8988T (cell line): ENCODE results near the gene SBF2.
"Not testable (repeated sequence)": the region's sequence is repeated elsewhere in the genome, so short reads cannot be mapped to it uniquely, and the experiment has no call there.

Experiments
- DNase-seq: peaks from one replicate; pipeline ENCODE4 v3.0.0; 2011

Gene SBF2

DNA sequence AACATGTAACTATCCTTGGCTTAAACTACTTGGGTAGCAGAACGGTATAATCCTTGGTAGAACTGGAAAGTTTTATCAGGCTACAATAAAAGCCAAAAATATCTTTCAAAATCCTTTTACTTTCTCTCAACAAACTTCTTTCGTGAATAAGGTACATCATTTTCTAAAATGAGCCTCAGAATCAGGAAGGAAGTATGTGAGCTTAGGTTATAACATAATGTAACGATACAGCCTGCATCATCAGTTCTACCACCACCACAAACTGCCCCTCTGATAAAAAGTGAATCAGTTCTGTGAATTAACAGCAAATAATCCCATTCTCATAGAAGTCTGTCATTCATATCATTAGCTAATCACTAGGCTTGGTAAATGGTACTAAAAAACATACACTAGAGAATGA is 244.3 kb downstream of the SBF2 start:
- no peak for DNase-seq

DNA sequence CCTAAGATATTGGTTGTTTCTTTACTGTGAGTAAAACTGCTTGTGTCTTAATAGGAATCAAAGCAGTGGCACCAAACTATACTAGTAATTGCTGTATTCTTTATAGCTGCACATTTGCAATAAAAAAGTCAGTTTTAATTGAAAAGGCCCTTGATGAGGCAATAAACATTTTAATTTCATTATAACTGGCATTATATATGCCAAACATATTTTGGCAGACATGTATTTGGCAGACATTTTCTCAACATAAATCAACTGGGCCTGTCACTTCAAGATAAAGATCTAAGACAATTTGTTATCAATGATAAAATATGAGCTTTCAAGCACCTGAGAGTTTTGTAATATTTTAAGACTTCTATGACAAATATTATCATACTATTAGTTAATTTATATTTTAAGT is 245.7 kb downstream of the SBF2 start:
- DNase-seq: no peak

DNA sequence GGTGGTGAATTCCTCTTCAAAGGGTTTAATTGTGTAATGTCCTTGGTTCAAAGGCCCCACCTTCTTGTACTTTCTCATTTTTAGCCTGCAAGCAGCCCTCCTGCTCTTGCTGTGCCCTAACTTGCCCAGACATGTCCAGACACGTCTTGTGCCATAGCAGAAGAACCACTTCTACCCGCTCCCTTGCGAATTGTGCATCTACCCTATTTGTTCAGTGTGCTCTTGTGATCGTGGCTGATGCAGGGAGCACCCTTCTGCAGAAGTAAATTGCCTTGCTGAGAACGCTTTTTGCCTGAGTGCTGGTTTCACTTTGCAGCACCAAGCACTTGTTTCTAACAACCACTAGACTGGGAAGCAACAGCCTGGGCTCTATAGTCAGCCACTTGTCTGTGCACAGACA is 249.4 kb downstream of the SBF2 start:
- no peak for DNase-seq

DNA sequence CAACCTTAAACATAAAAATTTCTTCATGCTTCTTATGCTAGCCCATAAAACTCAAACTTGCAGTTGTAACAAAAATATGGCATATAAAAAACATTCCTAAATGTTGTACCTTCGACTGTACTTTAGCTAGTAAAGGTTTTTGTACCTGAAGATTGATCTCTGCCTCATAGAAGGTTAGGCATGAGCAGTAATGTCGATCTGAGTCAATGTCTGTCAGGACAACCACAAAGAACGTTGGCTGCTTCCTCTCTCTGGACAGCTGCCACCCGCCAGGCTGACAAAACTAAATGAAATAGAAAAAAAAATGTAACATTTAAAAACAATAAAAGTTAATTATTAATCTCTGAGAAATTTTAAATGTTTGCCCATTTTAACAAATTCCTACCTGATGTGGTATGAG is 251.3 kb downstream of the SBF2 start:
- DNase-seq: no peak

DNA sequence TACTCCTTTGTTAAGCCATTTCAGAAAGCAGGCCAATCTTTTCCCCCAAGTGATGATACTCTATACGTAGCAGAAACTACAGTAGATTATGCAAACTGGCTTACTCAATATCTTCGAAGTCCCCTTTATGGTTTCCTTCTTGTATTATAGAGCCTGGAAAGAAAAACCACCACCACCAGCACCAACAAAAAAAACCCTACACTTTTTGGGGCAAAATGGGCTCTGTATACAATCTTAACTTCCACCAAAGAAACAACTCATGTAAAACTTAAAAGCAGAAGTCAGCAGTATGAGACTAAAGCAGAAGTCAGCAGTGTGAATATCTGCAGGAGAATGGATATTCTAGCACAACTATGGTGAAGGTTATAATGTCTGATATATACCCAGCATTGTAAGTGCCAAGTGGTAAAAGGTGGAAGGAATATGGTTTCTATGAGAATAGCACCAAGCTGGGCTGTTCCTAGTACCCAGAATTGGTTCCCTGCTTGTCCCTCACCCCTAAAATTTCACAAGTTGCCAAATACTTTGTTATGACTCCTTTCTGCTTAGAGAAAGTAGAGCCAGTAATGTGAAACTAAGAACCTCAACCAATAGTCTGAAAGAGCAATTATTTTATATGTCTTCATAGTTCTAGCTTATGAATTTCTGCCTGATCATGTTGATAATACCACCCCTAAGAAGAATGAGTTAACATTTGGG is 252.1 kb downstream of the SBF2 start:
- no peak for DNase-seq

DNA sequence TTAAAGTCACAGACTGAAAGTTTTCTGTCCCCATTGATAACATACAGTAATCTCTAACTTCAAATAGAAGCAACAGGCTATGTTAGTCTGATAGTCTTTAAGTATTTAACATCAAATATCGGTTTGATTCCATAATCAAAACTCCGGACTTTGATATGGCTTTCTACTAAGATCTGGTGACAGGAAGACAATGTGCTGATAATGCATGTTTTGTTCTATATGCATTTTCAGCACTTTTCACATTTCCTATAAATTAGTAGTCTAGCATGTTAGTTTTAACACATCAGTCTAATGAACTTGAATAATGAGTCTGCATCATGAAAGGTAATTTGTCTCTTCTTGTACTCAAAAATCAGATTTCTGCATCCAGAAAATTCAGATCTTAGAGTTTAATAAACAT is 252.7 kb downstream of the SBF2 start:
- no peak for DNase-seq

DNA sequence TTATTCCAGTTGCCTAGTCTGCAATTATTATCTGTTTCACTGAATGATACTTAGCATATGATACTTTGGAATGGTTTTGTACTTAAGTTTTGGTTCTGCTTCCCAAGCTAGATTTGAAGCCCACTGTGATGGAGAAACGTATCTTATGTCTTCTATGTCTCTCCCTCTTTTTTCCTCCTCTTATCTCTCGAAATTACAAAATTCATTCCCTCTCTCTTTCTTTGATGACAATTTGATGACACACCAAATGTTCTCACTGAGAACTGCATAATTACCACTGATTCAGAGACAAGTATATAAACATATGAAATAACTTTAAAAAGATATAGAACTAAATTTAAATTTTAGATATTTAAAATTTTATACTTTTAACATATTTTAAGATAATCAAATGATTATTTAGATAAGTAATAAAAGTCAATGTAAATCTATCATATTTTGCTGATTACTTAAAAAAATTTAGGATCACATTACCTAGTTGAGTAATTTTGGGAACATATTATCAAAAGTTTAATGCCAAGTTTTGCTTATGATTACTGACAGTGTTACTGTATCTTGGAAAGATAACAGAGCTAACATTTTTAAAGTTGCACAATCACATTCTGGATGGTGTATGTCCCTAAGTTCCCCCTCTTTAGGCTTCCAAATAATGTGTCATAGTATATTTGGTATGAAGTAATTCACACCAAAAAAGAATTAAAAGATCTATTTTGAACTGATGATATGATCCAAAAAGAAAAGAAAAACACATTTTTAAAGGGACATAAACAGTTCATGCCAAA is 255.3 kb downstream of the SBF2 start:
- DNase-seq: no peak

DNA sequence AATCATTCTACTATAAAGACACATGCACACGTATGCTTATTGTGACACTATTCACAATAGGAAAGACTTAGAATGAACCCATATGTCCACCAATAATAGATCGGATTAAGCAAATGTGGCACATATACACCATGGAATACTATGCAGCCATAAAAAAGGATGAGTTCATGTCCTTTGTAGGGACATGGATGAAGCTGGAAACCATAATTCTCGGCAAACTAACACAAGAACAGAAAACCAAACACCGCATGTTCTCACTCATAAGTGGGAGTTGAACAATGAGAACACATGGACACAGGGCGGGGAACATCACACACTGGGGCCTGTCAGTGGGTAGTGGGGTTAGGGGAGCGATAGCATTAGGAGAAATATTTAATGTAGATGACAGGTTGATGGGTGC is 258.1 kb downstream of the SBF2 start:
- DNase-seq: not testable (repeated sequence)

DNA sequence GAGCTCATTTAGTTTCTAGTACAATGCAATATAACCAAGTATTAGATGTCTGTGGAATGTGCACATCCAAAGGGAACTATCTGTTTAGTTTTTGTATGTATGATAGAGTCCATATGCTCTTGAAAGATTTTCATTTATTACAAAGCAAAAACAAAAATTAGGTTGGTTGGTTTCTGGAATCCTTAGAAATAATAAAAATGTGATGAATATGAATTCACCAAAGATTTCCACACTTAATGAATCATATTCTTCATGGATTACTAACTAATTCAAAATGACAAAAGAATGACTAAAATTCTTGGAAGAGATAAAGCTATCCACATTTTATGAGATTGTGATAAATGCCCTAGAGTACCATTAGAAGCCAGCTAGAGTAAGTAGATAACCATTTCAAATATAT is 261.1 kb downstream of the SBF2 start:
- DNase-seq: no peak

DNA sequence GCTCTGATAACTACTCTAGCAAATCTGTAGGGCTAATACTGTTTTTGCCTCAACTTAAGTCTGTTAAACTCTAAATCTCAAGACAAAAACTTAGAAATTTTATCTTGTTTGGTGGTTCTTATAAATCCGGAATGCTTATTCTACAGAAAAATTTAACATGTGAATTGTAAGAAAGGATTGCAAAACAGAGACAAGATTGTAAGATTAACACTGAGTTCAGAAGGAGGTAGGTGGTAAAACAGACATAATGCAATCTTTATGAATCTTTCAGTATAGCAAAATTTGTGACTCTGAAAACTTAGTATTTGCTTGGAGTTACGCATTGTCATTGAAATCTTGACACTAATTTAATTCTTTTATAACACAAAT is 263.9 kb downstream of the SBF2 start:
- DNase-seq: no peak

DNA sequence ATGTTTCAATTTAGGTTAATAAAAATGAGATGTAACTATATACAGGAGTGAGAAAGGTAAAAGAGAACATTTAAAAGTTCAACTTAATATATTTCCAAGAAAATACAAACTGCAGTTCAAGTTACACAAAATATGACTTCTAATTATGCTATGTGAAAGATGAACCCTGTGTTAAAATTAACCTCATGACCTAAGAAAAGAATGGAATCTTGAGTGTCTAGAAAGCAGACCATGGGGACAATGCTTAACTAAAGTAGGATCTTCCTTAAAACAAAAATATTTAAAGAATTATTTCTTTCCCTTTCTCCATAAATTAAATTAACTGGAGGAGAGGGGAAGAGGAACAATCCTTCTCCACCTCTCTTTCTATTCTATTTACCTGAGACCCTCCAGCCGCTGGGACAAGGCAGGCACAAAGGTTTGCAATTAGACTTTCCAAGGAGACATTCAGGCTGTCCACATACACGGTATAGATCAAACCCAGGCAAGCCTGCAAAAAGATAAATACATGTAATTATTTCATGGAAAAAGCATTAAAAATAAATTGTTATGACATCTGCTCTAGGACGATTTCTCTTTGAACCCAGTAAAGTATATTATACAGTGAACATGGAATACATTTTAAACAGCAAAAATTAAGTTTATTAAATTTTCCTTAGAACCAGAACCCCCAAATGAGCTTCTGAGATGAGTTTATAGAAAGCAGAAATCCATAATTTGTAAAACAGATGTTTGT is 264.5 kb downstream of the SBF2 start:
- no peak for DNase-seq

DNA sequence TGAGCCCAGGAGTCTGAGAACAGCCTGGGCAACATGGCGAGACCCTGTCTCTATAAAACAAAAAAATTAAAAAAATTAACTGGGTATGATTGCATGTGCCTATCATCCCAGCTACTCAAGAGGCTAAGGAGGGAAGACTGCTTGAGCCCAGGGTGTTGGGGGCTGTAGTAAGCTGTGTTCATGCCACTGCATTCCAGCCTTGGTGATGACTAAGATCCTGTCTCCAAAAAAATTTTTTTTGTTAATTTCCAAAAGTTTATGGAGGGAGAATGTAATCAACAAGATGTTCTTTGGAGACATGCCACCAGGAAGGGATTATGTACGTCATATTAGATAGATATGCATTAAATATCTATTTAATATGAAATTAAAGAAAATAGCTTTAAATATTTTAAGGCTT is 267.5 kb downstream of the SBF2 start:
- no peak for DNase-seq

DNA sequence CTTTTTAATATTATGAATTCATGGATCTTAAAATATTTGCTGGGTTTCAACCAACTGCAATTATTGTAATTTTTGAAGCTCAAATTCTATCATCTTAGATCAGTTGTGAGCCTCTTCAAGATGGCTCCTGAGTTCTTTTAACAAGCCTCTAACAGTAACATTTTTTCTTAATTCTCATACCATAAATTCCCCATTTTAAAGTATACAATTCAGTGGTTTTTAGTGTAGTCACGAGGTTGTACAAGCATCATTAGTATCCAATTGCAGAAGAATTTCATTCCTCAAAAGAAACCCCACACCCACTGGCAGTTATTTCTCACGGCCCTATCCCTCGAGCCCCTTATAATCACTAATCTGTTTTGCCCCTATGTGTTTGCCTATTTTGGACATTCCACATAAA is 270.8 kb downstream of the SBF2 start:
- DNase-seq: no peak

DNA sequence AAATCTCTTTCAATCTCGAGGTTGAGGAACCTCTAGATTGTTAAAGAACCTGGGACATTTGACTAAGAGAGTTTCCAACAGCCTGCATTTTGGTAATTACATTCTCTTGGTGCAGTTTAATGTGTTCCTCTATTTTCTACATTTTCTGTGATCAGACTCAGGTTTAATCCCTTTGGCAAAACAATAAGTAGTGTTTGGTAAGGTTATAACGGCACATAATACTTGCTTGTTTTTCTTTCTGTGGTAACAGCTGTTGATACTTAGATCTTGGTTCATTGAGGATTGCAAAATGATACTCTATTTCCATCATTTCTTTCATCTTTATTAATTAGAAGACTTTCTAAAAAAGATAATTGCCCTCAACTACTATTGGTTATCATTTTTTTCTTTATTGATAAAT is 271.3 kb downstream of the SBF2 start:
- no peak for DNase-seq

DNA sequence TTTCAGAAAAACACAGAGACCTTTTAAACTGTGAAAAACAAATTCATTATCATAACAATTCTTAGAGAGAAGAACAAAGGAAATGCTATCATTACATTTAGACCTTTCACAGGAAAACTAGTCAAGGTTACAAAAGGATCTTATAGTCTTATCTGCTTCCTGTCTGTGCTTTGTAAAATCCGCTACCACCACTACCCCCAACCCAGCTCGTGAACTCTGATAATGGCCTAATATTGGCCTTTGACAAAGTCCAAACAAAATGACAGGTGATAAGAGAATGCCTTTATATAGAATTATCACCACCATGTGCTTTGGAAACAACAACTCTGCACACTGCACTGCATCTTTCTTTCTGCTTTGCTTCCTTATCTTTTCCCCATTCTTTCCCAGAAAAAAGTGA is 272.5 kb downstream of the SBF2 start:
- no peak for DNase-seq

DNA sequence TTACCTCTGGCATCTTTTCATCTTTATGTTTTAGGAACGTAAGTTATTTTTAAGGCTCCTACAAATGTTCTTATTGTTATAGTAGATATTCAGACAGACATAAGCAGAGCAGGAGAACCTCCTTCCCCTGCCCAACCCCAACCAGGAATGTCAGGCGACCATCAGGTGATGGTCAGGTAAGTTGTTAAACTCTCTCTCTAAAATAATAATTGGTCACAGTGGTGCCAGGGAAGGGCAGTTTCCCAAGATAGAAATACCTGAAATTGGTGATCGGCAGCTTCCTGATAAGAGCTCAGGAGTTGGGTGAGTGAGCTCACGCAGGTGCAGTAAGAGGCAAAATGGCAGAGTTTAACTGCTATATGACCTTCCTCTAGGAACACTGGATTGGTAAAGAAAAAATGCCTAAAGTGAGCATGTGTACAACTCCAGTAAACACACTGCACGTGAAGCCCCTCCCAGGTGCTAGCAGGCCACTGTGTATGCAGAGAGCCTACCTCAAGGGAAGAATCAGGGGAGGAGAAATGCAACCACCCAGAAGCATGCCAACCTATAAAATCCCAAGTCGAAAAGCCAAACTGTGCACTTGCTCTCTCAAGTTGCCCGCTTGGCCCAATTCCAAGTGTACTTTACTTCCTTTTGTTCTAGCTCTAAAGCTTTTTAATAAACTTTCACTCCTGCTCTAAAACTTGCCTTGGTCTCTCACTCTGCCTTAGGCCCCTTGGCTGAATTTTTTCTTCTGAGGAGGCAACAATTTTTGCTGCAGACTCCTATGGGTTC is 273.9 kb downstream of the SBF2 start:
- DNase-seq: no peak

DNA sequence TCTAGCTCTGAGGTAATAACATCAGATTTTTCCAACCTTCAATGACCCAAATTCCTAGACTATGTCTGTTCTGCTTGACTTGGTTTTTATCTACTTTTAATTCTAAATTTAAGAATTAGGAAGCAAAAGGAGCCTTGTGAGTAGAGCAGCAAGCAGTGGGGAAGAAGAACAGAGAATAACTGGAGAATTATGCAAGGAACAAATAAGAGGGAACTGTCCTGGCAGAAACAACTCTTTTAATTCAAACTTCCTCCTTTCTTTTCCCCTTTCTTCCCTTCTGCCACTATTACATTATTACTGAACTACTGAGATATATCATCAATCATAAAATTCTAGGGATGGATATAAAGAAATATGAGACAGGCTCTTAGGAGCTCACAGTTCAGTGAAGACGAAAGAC is 276.1 kb downstream of the SBF2 start:
- no peak for DNase-seq

DNA sequence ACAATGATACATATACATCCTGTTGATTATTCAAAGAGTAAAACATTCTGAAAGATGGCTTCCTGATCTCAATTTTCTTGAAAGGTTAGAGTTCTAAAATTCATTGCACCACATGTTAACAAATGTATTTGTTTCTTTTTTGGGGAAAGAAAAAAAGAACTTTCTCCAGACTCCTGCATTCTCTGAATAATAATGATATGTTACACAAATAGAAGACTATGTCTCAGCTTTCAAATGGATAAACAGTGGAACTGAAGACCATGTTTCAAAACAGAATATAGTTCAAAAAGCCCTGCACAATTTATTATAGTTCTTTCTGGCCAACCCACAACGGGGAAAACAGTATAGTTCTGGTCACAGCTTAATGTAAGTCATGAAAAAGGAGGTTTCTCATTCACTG is 277.0 kb downstream of the SBF2 start:
- DNase-seq: no peak

DNA sequence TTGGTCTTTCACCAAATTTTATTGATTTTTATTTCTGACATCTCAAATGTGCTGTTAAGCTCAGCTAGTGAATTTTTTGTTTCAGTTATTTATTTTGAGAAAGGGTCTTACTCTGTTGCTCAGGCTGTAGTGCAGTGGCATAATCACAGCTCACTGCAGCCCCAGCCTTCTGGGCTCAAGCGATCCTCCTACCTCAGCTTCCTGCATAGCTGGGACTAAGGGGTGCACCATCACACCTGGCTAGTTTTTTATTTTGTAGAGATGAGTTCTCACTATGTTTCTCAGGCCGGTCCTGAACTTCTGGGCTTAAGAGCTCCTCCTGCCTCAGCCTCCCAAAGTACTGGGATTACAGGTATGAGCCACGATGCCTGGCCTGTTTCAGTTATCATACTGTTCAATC is 282.0 kb downstream of the SBF2 start:
- DNase-seq: no peak

DNA sequence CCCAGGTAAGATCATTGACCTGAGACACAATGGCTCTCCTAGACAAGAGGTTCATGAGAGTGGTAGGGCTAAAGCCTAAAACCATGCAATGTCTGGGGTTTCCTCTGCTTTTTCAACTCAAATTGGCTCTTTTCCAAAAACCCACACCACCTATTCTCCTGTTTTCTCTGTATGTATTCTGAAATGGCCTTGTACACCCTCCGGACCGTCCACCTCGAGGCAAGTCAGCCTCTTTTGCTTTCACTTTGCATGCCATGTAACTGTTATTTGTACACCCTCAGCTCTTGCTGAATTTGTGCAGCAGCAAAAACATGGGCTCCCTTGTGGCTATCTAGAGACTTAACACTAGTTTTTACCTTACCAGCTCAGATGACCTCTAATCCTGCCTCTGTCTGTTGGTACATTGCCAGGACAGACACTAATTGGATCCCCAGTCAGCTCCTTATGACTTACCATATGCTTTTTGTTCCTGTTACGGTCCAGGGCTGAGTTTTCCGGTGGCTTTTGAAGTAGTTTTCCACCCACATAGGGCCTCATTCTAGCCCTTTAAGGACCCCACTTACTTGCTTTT is 288.0 kb downstream of the SBF2 start:
- DNase-seq: no peak

DNA sequence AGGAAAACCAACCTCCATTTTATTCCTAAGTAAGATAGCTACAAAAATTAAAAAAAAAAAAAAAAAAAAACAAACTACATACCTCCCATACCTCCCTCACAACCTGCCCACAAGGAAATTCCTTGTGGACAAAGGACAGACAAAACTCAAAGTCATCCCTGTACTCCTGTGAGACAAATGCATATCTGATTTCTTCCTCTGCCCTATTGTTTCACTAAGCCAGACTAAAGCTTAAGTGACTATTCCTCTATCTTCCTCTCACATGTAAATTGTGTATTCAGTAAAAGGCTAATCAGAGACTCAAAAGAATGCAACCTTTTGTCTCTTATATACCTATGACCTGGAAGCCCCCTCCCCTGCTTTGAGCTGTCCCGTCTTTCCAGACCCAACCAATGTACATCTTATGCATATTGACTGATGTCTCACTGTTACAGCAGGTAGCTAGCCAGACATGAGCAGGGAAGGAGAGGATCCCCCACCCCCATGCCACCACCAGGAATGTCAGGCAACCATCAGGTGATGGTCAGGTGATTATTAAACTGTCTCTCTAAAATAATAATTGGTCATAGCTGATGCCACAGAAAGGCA is 289.4 kb downstream of the SBF2 start:
- DNase-seq: no peak

DNA sequence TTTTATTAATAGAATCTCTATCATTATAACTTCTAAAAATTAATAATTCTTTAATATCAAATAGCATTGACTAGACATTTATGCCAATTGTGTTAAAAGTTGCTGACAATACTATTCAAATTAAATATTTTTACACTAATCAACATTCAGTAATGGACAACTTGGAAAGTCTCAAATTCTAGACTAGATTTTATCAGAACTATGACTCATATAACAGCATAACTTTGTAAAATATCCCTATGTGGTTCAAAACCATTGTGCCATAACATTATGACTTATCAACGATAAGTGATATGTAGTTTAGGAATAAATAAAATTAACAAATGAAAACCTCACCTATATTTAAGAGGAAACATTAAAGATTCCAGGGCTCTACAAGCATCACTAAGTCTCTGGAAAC is 291.8 kb downstream of the SBF2 start:
- DNase-seq: no peak

DNA sequence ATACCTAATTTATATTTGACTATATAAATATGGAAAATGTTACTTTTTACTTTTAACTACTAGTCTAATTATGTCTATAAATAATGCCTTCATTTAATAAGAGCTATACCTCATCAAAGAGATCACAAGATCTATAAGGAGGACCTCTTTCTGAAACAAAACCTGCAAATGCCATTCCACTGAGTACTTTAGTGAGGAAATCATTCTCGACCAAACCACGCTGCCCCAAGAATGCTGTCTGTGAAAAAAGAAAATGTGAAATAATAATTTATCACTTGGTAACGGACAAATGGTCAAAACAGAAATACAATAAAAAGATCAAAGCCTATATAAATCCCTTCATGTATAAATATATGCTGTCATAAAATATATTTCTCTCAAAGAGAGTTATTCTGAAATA is 301.7 kb downstream of the SBF2 start:
- no peak for DNase-seq
